ENCODE measurements around the gene BCAS3.

Gene BCAS3

DNA sequence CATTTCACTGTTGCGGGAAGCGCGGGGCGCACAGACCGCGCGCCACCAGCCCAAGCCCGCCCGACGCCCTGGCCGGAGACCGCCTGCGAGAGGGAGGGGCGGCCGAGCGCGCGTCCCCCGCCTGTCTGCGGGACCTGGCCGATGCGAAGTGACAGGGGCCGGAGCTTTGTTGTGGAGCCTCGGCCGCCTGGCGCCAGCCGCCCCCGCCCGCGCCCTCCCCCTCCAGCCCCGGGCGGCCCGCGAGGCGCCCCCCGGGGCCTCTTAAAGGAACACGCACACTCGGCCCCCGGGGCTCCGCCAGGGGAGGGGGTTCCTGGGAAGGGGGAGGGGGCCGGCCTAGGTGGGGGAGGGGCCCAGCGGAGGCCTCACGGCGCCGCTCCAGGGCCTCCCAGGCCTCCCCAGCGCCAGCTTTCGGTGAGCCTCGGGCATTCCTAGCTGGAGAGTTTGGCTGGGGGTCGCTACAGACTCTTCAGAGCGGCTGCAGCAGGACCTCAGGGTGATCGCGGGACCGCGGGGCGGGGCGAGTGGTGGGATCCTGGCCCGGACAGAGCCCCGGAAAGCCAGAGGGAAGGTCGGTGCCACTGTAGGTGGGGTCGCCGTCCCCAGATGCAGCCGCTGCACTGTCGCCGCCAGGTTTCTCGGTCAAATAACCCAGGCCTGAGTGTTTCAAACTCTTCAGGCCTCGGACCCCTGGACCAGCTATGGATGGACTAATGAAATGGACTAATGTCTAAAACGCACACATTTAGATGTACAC is 719.6 kb downstream of the BCAS3 start:
- DNase-seq (ENCODE audit: low read depth, low spot score), result no peak

DNA sequence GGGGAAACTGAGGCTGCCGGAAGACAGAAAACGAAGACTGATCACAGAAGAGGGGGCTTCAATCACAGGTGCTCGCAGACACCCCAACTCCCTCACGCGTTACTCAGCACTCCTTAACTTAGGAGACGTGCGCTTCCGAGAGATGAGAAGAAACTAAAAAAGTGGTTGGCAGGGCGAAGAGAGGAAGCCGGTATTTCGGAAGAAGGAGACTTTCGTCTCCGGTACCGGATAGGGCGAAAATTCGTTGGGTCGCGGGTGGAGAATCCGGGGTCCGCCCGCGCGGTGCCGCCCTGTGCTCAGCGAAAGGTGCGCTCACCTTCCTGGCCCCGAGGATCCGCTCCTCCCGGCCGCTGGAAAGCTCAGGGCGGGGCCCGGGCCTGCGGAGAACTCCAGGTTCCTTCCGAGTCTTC is 721.1 kb downstream of the BCAS3 start:
- no peak for DNase-seq (ENCODE audit: low read depth, low spot score)

DNA sequence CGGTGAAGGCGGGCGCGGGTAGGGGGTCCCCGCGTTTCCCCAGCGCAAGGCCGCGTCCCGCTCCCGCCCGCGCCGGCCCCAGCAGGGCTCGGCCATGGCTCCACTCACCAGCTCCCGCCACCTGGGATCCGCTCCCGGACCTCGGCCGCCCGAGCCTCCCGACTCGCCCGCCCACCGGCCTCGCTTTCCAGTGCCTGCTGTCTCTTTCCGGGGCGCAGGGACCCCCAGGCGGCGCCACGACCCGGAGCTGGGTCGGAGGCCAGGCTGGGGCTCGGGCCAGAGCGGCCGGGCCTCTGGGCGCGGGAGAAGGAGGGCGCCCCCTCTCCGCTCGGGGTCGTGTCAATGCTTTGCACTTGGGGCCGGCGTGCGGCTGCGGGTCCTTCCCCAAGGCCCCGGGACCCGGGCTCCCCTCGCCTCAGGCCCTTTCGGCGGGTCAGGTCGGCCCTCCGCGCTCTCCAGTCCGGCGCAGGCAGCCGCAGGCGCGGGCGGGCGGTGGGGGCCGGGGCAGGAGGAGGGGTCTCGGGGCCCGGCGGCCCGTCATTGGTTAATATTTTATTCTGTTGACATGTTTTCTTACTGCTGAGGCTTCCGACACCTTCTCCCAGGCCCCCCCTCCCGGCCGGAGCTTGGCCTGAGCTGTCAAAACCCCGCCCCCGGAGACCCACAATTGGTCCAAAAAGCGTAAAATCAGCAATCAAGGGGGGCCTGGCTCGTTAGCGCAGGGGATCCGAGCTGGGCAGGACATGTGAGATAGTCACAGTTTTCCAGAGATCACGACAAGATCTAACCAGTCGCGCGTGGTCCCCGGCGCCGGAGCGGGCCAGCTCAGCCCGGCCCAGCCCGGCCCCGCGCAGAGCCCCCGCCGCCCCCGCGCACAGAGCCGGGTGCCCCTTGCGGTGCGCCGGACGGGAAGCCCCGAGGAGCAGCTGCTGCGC is 721.7 kb downstream of the BCAS3 start, which contains the start of gene TBX2:
TBX2 (plus strand) TSS at position 713 of the 935 bp plus-strand sequence. CDS start 334 bp downstream, outside the sequence.
- DNase-seq (ENCODE audit: low read depth, low spot score), result peak; percentile 85

DNA sequence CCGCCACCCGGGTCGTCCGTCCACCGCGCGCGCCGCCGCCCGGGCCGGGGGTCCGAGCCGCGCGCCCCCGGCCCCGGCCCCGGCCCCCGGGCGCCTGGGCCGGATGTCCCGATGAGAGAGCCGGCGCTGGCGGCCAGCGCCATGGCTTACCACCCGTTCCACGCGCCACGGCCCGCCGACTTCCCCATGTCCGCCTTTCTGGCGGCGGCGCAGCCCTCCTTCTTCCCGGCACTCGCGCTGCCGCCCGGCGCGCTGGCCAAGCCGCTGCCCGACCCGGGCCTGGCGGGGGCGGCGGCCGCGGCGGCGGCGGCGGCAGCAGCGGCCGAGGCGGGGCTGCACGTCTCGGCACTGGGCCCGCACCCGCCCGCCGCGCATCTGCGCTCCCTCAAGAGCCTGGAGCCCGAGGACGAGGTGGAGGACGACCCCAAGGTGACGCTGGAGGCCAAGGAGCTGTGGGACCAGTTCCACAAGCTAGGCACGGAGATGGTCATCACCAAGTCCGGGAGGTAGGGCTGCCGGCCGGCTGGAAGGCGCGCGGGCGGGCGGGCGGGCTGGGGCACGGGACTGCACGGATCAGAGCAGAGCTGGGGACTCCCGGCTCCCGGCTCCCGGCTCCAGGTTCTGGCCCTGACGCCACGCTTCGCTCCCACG is 722.5 kb downstream of the BCAS3 start:
- no peak for DNase-seq (ENCODE audit: low read depth, low spot score)

GRCh38 chr17:61400717-61401388 is 723.2 kb downstream of the BCAS3 start:
- DNase-seq (ENCODE audit: low read depth, low spot score), result no peak

GRCh38 chr17:61401389-61402072 is 723.9 kb downstream of the BCAS3 start:
- DNase-seq (ENCODE audit: low read depth, low spot score), result no peak

- no peak for DNase-seq (ENCODE audit: low read depth, low spot score)
Measured at GRCh38 chr17:61402073-61402541, 724.5 kb downstream of the BCAS3 start.

GRCh38 chr17:61402978-61403800 is 725.5 kb downstream of the BCAS3 start:
- DNase-seq (ENCODE audit: low read depth, low spot score), result no peak

- DNase-seq (ENCODE audit: low read depth, low spot score), result no peak
Measured at GRCh38 chr17:61403801-61404662, 726.4 kb downstream of the BCAS3 start.

DNA sequence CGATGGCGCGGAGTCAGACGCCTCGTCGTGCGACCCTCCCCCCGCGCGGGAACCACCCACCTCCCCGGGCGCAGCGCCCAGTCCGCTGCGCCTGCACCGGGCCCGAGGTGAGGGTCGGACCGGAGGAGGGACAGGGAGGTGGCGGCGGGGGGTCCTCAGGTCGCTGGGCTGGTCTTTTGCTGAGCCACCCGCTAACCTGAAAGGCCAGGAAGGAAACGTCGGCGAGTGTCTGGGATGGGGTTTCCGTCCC is 726.9 kb downstream of the BCAS3 start:
- no peak for DNase-seq (ENCODE audit: low read depth, low spot score)

DNA sequence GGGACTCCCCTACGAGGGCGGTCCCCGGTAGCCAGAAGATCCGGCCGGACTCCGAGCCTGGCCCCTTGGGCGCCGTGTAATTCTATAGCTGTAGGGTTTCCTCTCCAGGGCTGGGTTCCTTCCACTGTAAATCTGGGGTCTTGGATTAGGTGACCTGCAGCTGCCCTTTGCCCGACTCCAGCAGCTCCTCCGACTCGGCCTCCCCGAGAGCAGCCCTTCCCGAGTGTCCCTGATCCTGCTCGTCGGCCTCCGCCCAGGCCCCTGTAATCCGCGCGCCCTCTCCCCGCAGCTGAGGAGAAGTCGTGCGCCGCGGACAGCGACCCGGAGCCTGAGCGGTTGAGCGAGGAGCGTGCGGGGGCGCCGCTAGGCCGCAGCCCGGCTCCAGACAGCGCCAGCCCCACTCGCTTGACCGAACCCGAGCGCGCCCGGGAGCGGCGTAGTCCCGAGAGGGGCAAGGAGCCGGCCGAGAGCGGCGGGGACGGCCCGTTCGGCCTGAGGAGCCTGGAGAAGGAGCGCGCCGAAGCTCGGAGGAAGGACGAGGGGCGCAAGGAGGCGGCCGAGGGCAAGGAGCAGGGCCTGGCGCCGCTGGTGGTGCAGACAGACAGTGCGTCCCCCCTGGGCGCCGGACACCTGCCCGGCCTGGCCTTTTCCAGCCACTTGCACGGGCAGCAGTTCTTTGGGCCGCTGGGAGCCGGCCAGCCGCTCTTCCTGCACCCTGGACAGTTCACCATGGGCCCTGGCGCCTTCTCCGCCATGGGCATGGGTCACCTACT is 727.4 kb downstream of the BCAS3 start:
- no peak for DNase-seq (ENCODE audit: low read depth, low spot score)

DNA sequence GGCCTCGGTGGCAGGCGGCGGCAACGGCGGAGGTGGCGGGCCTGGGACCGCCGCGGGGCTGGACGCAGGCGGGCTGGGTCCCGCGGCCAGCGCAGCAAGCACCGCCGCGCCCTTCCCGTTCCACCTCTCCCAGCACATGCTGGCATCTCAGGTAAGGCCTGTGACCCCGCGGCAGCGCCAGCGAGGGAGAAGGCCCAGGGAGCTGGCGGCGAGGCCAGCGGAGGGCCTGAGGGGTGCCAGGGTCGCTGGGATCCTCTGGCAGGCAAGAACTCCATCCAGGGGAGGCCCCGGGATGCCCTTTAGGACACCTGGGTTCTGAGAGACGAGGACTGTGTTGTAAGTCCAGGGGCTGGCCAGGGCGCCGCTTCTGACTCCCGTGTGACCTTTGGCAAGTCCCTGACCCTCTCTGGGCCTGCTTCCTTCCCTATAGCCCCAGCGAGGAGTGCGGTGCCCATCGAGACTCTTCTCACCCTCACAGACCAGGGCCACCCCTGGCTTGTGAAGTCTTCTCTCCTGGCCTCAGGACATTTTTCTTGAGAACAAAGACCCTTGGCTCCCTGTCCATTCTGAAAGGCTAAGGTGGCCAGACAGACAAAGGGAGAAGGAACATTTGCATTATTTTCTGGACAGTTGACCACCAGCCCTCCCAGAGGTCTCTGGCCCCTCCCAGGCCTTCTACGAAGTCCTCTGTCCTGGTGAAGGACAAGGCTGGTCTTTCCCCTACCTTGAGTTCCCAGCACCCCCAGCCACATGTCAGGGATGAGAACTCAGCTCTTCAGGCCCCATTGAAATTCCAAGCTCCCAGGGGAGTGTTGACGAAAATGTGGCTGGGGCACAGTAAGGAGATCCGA is 728.3 kb downstream of the BCAS3 start:
- no peak for DNase-seq (ENCODE audit: low read depth, low spot score)

DNA sequence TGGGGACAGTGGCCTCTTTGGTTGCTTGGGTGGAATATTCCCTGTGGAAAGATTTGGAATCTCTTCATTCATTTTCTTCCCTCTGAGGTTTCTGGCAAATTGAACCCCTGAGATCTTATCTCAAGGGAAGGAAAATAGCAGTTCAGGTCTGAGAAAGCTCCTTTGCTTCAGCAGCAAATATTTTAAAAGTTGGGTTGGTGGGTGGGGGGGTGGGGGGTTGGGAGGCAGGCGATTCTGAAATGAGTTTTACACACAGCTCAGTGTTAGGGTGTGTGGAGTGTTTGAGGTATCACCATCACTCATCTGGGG is 728.8 kb downstream of the BCAS3 start:
- no peak for DNase-seq (ENCODE audit: low read depth, low spot score)

DNA sequence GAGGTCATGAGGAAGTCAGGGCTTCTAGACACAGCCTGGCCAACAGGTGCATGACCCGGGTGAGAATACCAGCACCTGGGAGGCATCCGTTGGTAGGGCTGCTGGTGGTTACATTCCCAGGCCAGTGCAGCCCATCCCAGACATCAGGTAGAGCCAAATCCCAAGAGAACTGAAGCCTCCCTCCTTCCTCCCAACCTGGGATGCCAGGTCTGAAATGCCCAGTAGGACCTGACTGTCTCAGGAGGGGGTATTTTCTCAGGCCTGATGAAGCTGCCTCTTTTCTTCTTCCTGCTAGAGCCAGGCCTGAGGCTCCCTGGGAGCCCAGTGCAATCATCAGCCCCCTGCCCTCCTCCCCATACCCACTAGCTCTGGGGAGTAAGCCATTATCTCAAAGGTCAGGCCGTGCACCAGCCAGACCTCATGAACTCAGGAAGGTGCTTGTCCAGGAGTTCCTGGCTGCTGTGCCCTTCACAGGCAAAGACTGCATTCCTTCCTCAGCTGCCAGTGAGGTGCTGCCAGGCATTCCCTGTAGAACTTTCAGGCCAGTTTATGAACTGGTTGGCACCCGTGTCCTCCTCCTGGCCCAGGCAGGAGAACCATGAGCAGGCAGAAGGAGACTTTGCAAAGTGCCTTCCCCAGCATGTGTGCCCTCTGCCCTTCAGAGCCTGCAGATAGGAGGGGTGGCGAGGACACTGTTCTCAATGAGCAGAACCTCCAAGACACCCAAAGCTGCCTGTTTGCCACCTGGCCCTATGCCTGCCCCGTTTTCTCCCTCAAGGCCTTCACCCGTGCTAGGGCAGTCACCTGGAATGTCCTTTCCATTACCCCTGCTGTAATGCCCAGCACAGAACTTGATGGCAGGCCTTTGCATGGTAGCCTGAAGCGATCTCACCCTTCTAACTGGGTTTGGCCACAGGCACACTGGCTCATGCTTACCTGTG is 729.6 kb downstream of the BCAS3 start:
- DNase-seq (ENCODE audit: low read depth, low spot score), result no peak

DNA sequence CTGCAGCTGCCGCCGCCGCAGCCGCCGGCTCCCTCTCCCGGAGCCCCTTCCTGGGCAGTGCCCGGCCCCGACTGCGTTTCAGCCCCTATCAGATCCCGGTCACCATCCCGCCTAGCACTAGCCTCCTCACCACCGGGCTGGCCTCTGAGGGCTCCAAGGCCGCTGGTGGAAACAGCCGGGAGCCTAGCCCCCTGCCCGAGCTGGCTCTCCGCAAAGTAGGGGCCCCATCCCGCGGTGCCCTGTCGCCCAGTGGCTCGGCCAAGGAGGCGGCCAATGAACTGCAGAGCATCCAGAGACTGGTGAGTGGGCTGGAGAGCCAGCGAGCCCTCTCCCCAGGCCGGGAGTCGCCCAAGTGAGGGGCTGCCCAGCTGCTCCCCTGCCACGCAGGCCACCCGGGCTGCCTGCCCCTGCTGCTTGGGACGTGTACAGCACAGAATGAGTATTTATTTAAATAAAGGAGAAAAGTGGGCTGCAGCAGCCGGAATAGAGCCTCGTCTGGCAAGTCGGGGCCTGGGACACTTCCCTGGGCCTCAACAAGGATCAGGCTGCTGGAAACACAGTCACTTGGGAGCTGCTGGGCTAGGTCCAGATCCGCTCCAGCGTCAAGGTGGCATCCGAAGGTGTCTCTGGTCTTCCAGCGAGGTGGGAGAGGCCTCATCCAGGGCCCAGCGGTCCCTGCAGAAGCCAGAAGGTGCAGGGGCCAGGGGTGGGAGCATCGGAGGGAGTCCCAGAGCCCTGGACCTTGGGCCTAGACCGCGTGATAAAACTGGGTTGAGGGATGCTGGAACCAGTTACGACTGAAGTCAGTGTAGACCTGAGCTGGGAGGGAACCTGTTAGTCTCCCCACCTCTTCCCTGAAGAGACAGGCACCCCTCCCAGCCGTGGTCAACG is 730.7 kb downstream of the BCAS3 start:
- DNase-seq (ENCODE audit: low read depth, low spot score), result no peak

Data from smooth muscle cell of the brain vasculature (primary cell).